Measurements from ENCODE around the gene FBXL7.
"Not testable (repeated sequence)": the region's sequence is repeated elsewhere in the genome, so short reads cannot be mapped to it uniquely, and the experiment has no call there.

The FBXL7 gene

GRCh38 chr5:15852949-15853348 lies 353.0 kb downstream of the FBXL7 start:
- no peaks in the 10 kb centered on the region for H3K27me3 ChIP-seq (ENCODE audit: low read length)
- no peak overlapping the region for H3K4me3 ChIP-seq (ENCODE audit: insufficient read depth, low read length, poor library complexity, severe bottlenecking)
- no peaks in the 10 kb centered on the region for H4K20me1 ChIP-seq (ENCODE audit: low read depth, low read length)
- no peak overlapping the region for H2AFZ ChIP-seq (ENCODE audit: low read depth, low read length, severe bottlenecking)
- no peak overlapping the region for H3K4me2 ChIP-seq (ENCODE audit: low read depth, low read length, poor library complexity, severe bottlenecking)
- H3K9ac ChIP-seq (ENCODE audit: low read length) = no peak overlapping the region
- no peaks in the 10 kb centered on the region for H3K79me2 ChIP-seq (ENCODE audit: insufficient read depth, low read length)
- TF ChIP-seq EZH2phosphoT487 (conservative IDR thresholded peaks at IDR 0.05; ENCODE audit: low read length) = no peak
- TF ChIP-seq CTCF (IDR thresholded peaks at IDR 0.05; ENCODE audit: insufficient read depth, low read length, poor library complexity, severe bottlenecking) = no peak
- H3K9me3 ChIP-seq (ENCODE audit: insufficient read depth, low read length) = no peaks in the 10 kb centered on the region
- H3K9me2 ChIP-seq (replicated peaks; ENCODE audit: insufficient read depth, low read length) = no peaks in the 10 kb centered on the region
- no peaks in the 10 kb centered on the region for H3F3A ChIP-seq (ENCODE audit: insufficient read depth)
- H3K27ac ChIP-seq (ENCODE audit: low read depth, low read length) = no peak overlapping the region
- H3K36me3 ChIP-seq (ENCODE audit: low read length) = no peaks in the 10 kb centered on the region

GRCh38 chr5:15858326-15858725 lies 358.3 kb downstream of the FBXL7 start:
- H3K4me2 ChIP-seq (ENCODE audit: low read depth, low read length, poor library complexity, severe bottlenecking) = no peak overlapping the region
- TF ChIP-seq EZH2phosphoT487 (conservative IDR thresholded peaks at IDR 0.05; ENCODE audit: low read length) = no peak
- no peak for TF ChIP-seq CTCF (IDR thresholded peaks at IDR 0.05; ENCODE audit: insufficient read depth, low read length, poor library complexity, severe bottlenecking)
- no peak overlapping the region for H2AFZ ChIP-seq (ENCODE audit: low read depth, low read length, severe bottlenecking)
- no peaks in the 10 kb centered on the region for H4K20me1 ChIP-seq (ENCODE audit: low read depth, low read length)
- H3K27me3 ChIP-seq (ENCODE audit: low read length) = no peaks in the 10 kb centered on the region
- no peak overlapping the region for H3K4me3 ChIP-seq (ENCODE audit: insufficient read depth, low read length, poor library complexity, severe bottlenecking)
- no peaks in the 10 kb centered on the region for H3K36me3 ChIP-seq (ENCODE audit: low read length)
- no peak overlapping the region for H3K9ac ChIP-seq (ENCODE audit: low read length)
- no peaks in the 10 kb centered on the region for H3K9me2 ChIP-seq (replicated peaks; ENCODE audit: insufficient read depth, low read length)
- H3K27ac ChIP-seq (ENCODE audit: low read depth, low read length) = no peak overlapping the region
- no peaks in the 10 kb centered on the region for H3F3A ChIP-seq (ENCODE audit: insufficient read depth)
- H3K79me2 ChIP-seq (ENCODE audit: insufficient read depth, low read length) = no peaks in the 10 kb centered on the region
- no peaks in the 10 kb centered on the region for H3K9me3 ChIP-seq (ENCODE audit: insufficient read depth, low read length)

GRCh38 chr5:15864536-15865215 lies 364.7 kb downstream of the FBXL7 start:
- H3K27me3 ChIP-seq (ENCODE audit: low read length) = no peaks in the 10 kb centered on the region
- H3K4me3 ChIP-seq (ENCODE audit: insufficient read depth, low read length, poor library complexity, severe bottlenecking) = no peak overlapping the region
- no peaks in the 10 kb centered on the region for H3F3A ChIP-seq (ENCODE audit: insufficient read depth)
- no peak overlapping the region for H2AFZ ChIP-seq (ENCODE audit: low read depth, low read length, severe bottlenecking)
- no peak overlapping the region for H3K9ac ChIP-seq (ENCODE audit: low read length)
- H3K79me2 ChIP-seq (ENCODE audit: insufficient read depth, low read length) = no peaks in the 10 kb centered on the region
- H4K20me1 ChIP-seq (ENCODE audit: low read depth, low read length) = no peaks in the 10 kb centered on the region
- H3K27ac ChIP-seq (ENCODE audit: low read depth, low read length) = no peak overlapping the region
- no peak overlapping the region for H3K4me2 ChIP-seq (ENCODE audit: low read depth, low read length, poor library complexity, severe bottlenecking)
- H3K9me3 ChIP-seq (ENCODE audit: insufficient read depth, low read length) = no peaks in the 10 kb centered on the region
- H3K36me3 ChIP-seq (ENCODE audit: low read length) = no peaks in the 10 kb centered on the region
- no peak for TF ChIP-seq EZH2phosphoT487 (conservative IDR thresholded peaks at IDR 0.05; ENCODE audit: low read length)
- TF ChIP-seq CTCF (IDR thresholded peaks at IDR 0.05; ENCODE audit: insufficient read depth, low read length, poor library complexity, severe bottlenecking) = no peak
- no peaks in the 10 kb centered on the region for H3K9me2 ChIP-seq (replicated peaks; ENCODE audit: insufficient read depth, low read length)

- not testable (repeated sequence) for H2AFZ ChIP-seq (ENCODE audit: low read depth, low read length, severe bottlenecking); H3K4me2 ChIP-seq (ENCODE audit: low read depth, low read length, poor library complexity, severe bottlenecking); H3K27ac ChIP-seq (ENCODE audit: low read depth, low read length); H3K79me2 ChIP-seq (ENCODE audit: insufficient read depth, low read length); H3K36me3 ChIP-seq (ENCODE audit: low read length); H4K20me1 ChIP-seq (ENCODE audit: low read depth, low read length); H3K27me3 ChIP-seq (ENCODE audit: low read length); H3F3A ChIP-seq (ENCODE audit: insufficient read depth); H3K4me3 ChIP-seq (ENCODE audit: insufficient read depth, low read length, poor library complexity, severe bottlenecking); H3K9me3 ChIP-seq (ENCODE audit: insufficient read depth, low read length); H3K9ac ChIP-seq (ENCODE audit: low read length); H3K9me2 ChIP-seq (replicated peaks; ENCODE audit: insufficient read depth, low read length)
These were observed 372.3 kb downstream of the FBXL7 start for GRCh38 chr5:15872259-15872658.
